Measurements from ENCODE around the gene CCDC180. TPM values are rescaled to one million over a fixed set of nuclear protein-coding genes. Genes with fewer than 3 reads are reported as not detected.

Gene CCDC180
- total RNA-seq, 1 donor from 2014 or later, result 2.4 TPM

- TF ChIP-seq CTCF (IDR thresholded peaks at IDR 0.05; ENCODE audit: borderline replicate concordance), result no peak
- Histone ChIP-seq H3K27ac (replicated peaks) (no peak overlapping the region), H3K36me3 (peaks cover 58% of the 10 kb centered on the region), H3K27me3 (ENCODE audit: low read depth) (peaks cover 6% of the 10 kb centered on the region), H3K4me3 (no peak overlapping the region), H3K4me1 (peaks cover 14% of the 10 kb centered on the region), H3K9me3 (replicated peaks) (no peaks in the 10 kb centered on the region)
- intact Hi-C loops (cut with micrococcal nuclease), result no loop called here
- no peak for DNase-seq
Observed at GRCh38 chr9:97310896-97311295, 3.4 kb downstream of the CCDC180 start.

GRCh38 chr9:97311798-97312500, 4.5 kb downstream of the CCDC180 start:
- Histone ChIP-seq H3K36me3 (peaks cover 69% of the 10 kb centered on the region), H3K4me1 (peaks cover 11% of the 10 kb centered on the region), H3K9me3 (replicated peaks) (no peaks in the 10 kb centered on the region), H3K27ac (replicated peaks) (no peak overlapping the region), H3K4me3 (no peak overlapping the region), H3K27me3 (ENCODE audit: low read depth) (peaks cover 5% of the 10 kb centered on the region)
- no peak for TF ChIP-seq CTCF (IDR thresholded peaks at IDR 0.05; ENCODE audit: borderline replicate concordance)
- intact Hi-C loops (cut with micrococcal nuclease), result no loop called here
- DNase-seq, result no peak

- Histone ChIP-seq H3K27me3 (ENCODE audit: low read depth) (no peaks in the 10 kb centered on the region), H3K27ac (replicated peaks) (no peak overlapping the region), H3K9me3 (replicated peaks) (no peaks in the 10 kb centered on the region), H3K4me3 (no peak overlapping the region), H3K36me3 (peaks cover 75% of the 10 kb centered on the region), H3K4me1 (peaks cover 5% of the 10 kb centered on the region)
- no peak for TF ChIP-seq CTCF (IDR thresholded peaks at IDR 0.05; ENCODE audit: borderline replicate concordance)
- DNase-seq, result no peak
- intact Hi-C loops (cut with micrococcal nuclease), result no loop called here
Observed at GRCh38 chr9:97312556-97312955, 5.1 kb downstream of the CCDC180 start.

- no peak for DNase-seq
- H3K4me1 ChIP-seq, result no peaks in the 10 kb centered on the region
- H3K4me3 ChIP-seq, result no peak overlapping the region
- H3K36me3 ChIP-seq, result peaks cover 79% of the 10 kb centered on the region
- H3K27ac ChIP-seq (replicated peaks), result no peak overlapping the region
- no peak for TF ChIP-seq CTCF (IDR thresholded peaks at IDR 0.05; ENCODE audit: borderline replicate concordance)
- H3K9me3 ChIP-seq (replicated peaks), result no peaks in the 10 kb centered on the region
- intact Hi-C loops (cut with micrococcal nuclease), result no loop called here
- no peaks in the 10 kb centered on the region for H3K27me3 ChIP-seq (ENCODE audit: low read depth)
Observed at GRCh38 chr9:97313243-97313642, 5.8 kb downstream of the CCDC180 start.

- Histone ChIP-seq H3K27ac (replicated peaks) (no peak overlapping the region), H3K4me1 (no peaks in the 10 kb centered on the region), H3K9me3 (replicated peaks) (no peaks in the 10 kb centered on the region), H3K36me3 (peaks cover 84% of the 10 kb centered on the region), H3K27me3 (ENCODE audit: low read depth) (no peaks in the 10 kb centered on the region), H3K4me3 (no peak overlapping the region)
- intact Hi-C loops (cut with micrococcal nuclease), result no loop called here
- no peak for TF ChIP-seq CTCF (IDR thresholded peaks at IDR 0.05; ENCODE audit: borderline replicate concordance)
- no peak for DNase-seq
Observed at GRCh38 chr9:97313746-97314145, 6.3 kb downstream of the CCDC180 start.

All from left ventricle myocardium inferior (tissue), 1 donor.